Renal cortex interstitium (tissue), 3 donors: ENCODE data around the gene LTBP2. TPM values are rescaled to one million over a fixed set of nuclear protein-coding genes. Genes with fewer than 3 reads are reported as not detected.

Source experiments
- polyA plus RNA-seq, 3 donors: library from polyadenylated mRNA; unstranded; fragments of 120-200 nt; gene quantifications; one replicate each; pipeline ENCODE4 v1.2.1, GENCODE V29; 2013; ENCODE audit not compliant: insufficient read length in 3 of 3

Gene LTBP2
- polyA plus RNA-seq, 3 donors = 2.5 to 6.0 (median 3.2) TPM

Other genes starting within 250 kb of the LTBP2 start
- gene SYNDIG1L, start 186.0 kb downstream of the LTBP2 start, polyA plus RNA-seq = under 1 TPM; 0.19 to 0.33 (median 0.19) TPM
- gene NPC2, start 118.9 kb downstream of the LTBP2 start, polyA plus RNA-seq = 100 to 1,000 TPM; 305 to 328 (median 320) TPM
- 10 to 100 TPM; 39.4 to 43.0 (median 42.7) TPM for gene ISCA2, start 118.5 kb downstream of the LTBP2 start, polyA plus RNA-seq
- gene AREL1, start 100.8 kb upstream of the LTBP2 start, polyA plus RNA-seq = 10 to 100 TPM; 33.3 to 35.1 (median 33.4) TPM
- 10 to 100 TPM; 55.7 to 67.7 (median 56.2) TPM for gene FCF1, start 100.9 kb upstream of the LTBP2 start, polyA plus RNA-seq
- gene YLPM1, start 151.1 kb upstream of the LTBP2 start, polyA plus RNA-seq = 100 to 1,000 TPM in 1 of 3 donors, 10 to 100 TPM in 2; 94.2 to 115 (median 98.0) TPM